Stimulated activated CD4-positive, alpha-beta T cell treated with anti-CD3 and anti-CD28 coated beads, Interleukin-2, amount 100 ng/mL, for 4 hours (primary cell): ENCODE measurements around the gene CHAC2.
"Not testable (repeated sequence)": the region's sequence is repeated elsewhere in the genome, so short reads cannot be mapped to it uniquely, and the experiment has no call there.

Source experiments
- DNase-seq: peaks from one replicate; pipeline ENCODE4 v3.0.0-alpha.2; 2020; ENCODE audit warnings: low read depth

The CHAC2 gene

GRCh38 chr2:53778536-53779162 lies 11.0 kb downstream of the CHAC2 start:
- DNase-seq, result no peak

GRCh38 chr2:53780056-53780455 lies 12.5 kb downstream of the CHAC2 start:
- DNase-seq, result no peak

DNA sequence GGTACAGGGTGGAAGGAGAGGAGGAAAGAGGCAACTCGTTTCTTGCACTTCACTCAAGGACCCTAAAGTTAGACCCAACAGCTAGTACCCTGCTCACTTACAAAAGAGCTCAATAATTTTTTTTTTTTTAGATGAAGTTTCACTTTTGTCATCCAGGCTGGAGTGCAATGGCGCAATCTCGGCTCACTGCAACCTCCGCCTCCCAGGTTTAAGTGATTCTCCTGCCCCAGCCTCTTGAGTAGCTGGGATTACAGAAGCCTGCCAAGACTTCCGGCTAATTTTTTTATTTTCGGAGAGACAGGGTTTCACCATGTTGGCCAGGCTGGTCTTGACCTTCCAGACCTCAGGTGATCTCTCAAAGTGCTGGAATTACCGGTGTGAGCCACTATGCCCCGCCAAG lies 15.1 kb downstream of the CHAC2 start:
- no peak for DNase-seq

DNA sequence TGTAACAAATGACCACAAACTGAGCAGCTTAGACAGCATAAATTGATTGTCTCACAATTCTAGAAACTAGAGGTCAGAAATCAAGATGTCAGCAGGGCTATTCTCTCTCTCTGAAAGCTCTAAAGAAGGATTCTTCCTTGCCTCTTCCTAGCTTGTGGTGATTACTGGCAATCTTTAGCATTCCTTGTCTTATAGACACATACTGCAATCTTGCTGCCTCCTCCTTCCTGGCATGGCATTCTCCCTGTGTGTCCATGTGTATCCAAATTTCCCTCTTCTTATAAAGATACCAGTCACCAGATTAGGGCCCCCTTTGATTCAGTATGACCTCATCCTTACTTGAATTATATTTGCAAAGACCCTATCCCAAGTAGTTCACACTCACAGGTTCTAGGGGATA lies 16.8 kb downstream of the CHAC2 start:
- DNase-seq, result no peak

DNA sequence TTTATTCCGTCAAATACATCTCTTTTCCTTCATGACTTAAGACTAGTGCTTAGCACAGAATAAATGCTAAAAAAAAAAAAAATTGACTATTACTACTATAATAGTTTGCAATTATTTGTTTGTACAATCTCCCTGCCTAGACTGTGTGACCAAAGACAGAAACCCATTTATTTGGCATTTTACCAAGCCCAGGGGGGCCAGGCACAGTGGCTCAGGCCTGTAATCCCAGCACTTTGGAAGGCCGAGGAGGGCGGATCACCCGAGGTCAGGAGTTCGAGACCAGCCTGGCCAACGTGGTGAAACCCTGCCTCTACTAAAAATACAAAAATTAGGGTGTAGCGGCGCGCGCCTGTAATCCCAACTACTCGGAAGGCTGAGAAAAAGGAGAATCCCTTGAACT lies 17.8 kb downstream of the CHAC2 start:
- DNase-seq, result no peak

- DNase-seq, result no peak
Observed at GRCh38 chr2:53786352-53786704, 18.7 kb downstream of the CHAC2 start.

- peak; percentile 75 for DNase-seq
Observed at GRCh38 chr2:53786705-53787613, 19.4 kb downstream of the CHAC2 start, which contains the start of the genes ASB3 and ERLEC1. ASB3 (minus strand) TSS chr2:53786953; CDS start chr2:53765572, 21,381 bp downstream. ERLEC1 (plus strand) TSS chr2:53787044; CDS start chr2:53787211, 167 bp downstream.

GRCh38 chr2:53787614-53788289 lies 20.1 kb downstream of the CHAC2 start:
- DNase-seq, result peak; percentile 13

DNA sequence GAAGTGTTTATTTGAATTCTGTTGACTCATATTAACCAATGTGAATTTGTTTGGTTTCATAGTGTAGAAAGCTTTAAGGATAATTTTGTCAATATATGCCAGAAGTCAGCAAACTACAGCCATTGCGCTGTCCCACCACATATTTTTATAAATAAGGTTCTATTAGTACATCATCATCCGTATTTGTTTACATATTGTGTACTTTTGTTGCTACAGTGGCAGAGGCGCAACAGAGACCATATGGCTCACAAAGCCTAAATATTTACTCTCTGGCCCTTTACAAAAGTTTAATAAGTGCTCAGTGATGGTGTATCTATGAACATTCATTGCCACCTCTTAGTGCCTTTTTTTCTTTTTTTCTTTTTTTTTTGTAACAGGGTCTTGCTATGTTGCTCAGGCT lies 25.7 kb downstream of the CHAC2 start:
- no peak for DNase-seq

GRCh38 chr2:53793821-53794220 lies 26.2 kb downstream of the CHAC2 start:
- no peak for DNase-seq

GRCh38 chr2:53801547-53801946 lies 33.9 kb downstream of the CHAC2 start:
- DNase-seq, result no peak

- DNase-seq, result no peak
Observed at GRCh38 chr2:53802617-53803151, 35.1 kb downstream of the CHAC2 start.

- DNase-seq, result no peak
Observed at GRCh38 chr2:53811601-53812000, 44.0 kb downstream of the CHAC2 start.

GRCh38 chr2:53813151-53813550 lies 45.5 kb downstream of the CHAC2 start:
- no peak for DNase-seq

GRCh38 chr2:53818854-53819435 lies 51.3 kb downstream of the CHAC2 start:
- no peak for DNase-seq

GRCh38 chr2:53819634-53820033 lies 52.0 kb downstream of the CHAC2 start:
- no peak for DNase-seq

- no peak for DNase-seq
Observed at GRCh38 chr2:53820048-53820447, 52.4 kb downstream of the CHAC2 start.

DNA sequence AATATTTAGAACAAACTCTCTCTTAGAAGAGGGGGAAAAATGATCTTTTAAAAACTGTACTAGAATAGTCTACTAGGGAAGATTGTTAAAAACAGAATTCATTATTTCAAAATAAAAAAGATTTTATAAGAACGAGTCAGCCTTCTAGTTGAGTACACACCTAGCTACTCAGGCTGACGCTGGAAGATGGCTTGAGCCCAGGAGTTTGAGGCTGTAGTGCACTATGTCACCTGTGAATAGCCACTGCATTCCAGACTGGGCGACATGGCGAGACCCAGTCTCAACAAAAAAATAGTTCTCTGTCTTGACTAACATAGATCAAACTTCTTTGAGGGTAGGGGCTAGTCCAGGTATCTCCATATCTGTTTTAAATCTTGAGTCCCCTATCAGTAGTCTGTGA lies 53.1 kb downstream of the CHAC2 start:
- DNase-seq, result no peak

DNA sequence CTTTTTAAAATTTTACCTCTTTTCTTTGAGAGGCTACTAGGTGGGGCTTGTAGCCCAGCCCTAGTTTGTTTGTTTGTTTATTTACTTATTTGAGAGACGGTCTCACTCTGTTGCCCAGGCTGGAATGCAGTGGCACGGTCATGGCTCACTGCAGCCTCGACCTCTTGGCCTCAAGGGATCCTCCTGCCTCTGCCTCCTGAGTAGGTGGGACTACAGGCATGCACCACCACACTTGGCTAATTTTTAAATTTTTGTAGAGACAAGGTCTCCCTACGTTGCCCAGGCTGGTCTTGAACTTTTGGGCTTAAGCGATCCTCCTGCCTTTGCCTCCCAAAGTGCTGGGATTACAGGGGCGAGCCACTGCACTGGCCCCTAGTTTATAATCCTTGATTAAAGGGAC lies 54.2 kb downstream of the CHAC2 start:
- DNase-seq, result no peak

DNA sequence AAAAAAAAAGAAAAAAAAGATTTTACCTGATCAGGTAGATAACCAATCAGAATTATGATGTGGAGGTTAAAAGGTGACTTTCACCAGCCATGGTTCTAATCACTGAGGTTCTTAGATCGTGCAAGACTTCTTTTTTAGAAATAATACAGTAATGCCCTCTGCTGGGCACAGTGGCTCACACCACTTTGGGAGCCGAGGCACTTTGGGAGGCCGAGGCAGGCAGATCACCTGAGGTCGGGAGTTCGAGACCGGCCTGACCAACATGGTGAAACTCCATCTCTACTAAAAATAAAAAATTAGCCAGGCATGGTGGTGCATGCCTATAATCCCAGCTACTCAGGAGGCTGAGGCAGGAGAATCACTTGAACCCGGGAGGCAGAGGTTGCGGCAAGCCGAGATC lies 56.0 kb downstream of the CHAC2 start:
- DNase-seq, result not testable (repeated sequence)
